Parathyroid adenoma (tissue), 2 donors: Measurements from ENCODE around the gene PLEKHA6.

Experiments
- H2AFZ ChIP-seq: fragments of 300-600 bp; sonication (generic); one replicate; pipeline ENCODE4 v1.7.0; 2017; ENCODE audit warnings: antibody characterized with exemption, mild to moderate bottlenecking
- H3K27ac ChIP-seq: fragments of 300-600 bp; sonication (generic); one replicate; pipeline ENCODE4 v1.7.0; 2017
- H3K27me3 ChIP-seq: fragments of 300-600 bp; sonication (generic); one replicate; pipeline ENCODE4 v1.7.0; 2017; ENCODE audit warnings: low read length; ENCODE audit not compliant: control insufficient read depth, insufficient read depth
- H3K36me3 ChIP-seq: fragments of 300-600 bp; sonication (generic); one replicate; pipeline ENCODE4 v1.7.0; 2017; ENCODE audit warnings: low read length; ENCODE audit not compliant: control insufficient read depth, insufficient read depth
- H3K4me1 ChIP-seq: fragments of 300-600 bp; sonication (generic); one replicate; pipeline ENCODE4 v1.7.0; 2017; ENCODE audit warnings: control low read depth
- H3K4me2 ChIP-seq: fragments of 300-600 bp; sonication (generic); one replicate; pipeline ENCODE4 v1.7.0; 2017; ENCODE audit warnings: low read length
- H3K4me3 ChIP-seq: fragments of 300-600 bp; sonication (generic); one replicate; pipeline ENCODE4 v1.7.0; 2017; ENCODE audit warnings: low read depth, low read length
- H3K79me2 ChIP-seq: fragments of 300-600 bp; sonication (generic); one replicate; pipeline ENCODE4 v1.7.0; 2017; ENCODE audit warnings: control low read depth
- H3K9ac ChIP-seq: fragments of 300-600 bp; sonication (generic); one replicate; pipeline ENCODE4 v1.7.0; 2017; ENCODE audit warnings: mild to moderate bottlenecking
- H3K9me3 ChIP-seq: fragments of 300-600 bp; sonication (generic); one replicate; pipeline ENCODE4 v1.7.0; 2017; ENCODE audit warnings: low read length; ENCODE audit not compliant: control insufficient read depth
- CTCF ChIP-seq: fragments of 300-600 bp; sonication (generic); IDR thresholded peaks from one replicate; pipeline ENCODE4 v1.7.0; 2017; ENCODE audit warnings: antibody characterized with exemption, mild to moderate bottlenecking
- donor health status: primary hyperparathyroidism.

Gene PLEKHA6

GRCh38 chr1:204180133-204180532 lies 179.6 kb downstream of the PLEKHA6 start:
- Histone ChIP-seq H3K4me2 (no peak overlapping the region), H3K9ac (no peak overlapping the region), H3K36me3 (no peaks in the 10 kb centered on the region), H3K27me3 (no peaks in the 10 kb centered on the region), H3K79me2 (no peaks in the 10 kb centered on the region), H3K27ac (no peak overlapping the region), H3K9me3 (no peaks in the 10 kb centered on the region), H2AFZ (no peak overlapping the region), H3K4me3 (no peak overlapping the region), H3K4me1 (no peaks in the 10 kb centered on the region)
- TF ChIP-seq CTCF, result no peak

GRCh38 chr1:204178487-204179281 lies 181.0 kb downstream of the PLEKHA6 start:
- H3K9ac ChIP-seq, result no peak overlapping the region
- H3K36me3 ChIP-seq, result no peaks in the 10 kb centered on the region
- no peak overlapping the region for H3K4me2 ChIP-seq
- H3K79me2 ChIP-seq, result no peaks in the 10 kb centered on the region
- TF ChIP-seq CTCF, result no peak
- H3K4me1 ChIP-seq, result no peaks in the 10 kb centered on the region
- no peak overlapping the region for H3K27ac ChIP-seq
- no peaks in the 10 kb centered on the region for H3K27me3 ChIP-seq
- no peak overlapping the region for H3K4me3 ChIP-seq
- no peak overlapping the region for H2AFZ ChIP-seq
- H3K9me3 ChIP-seq, result no peaks in the 10 kb centered on the region

GRCh38 chr1:204177133-204177532 lies 182.6 kb downstream of the PLEKHA6 start:
- Histone ChIP-seq H3K79me2 (no peaks in the 10 kb centered on the region), H3K4me3 (no peak overlapping the region), H3K4me1 (no peaks in the 10 kb centered on the region), H3K9ac (no peak overlapping the region), H3K27me3 (no peaks in the 10 kb centered on the region), H2AFZ (no peak overlapping the region), H3K9me3 (no peaks in the 10 kb centered on the region), H3K36me3 (no peaks in the 10 kb centered on the region), H3K4me2 (no peak overlapping the region), H3K27ac (no peak overlapping the region)
- no peak for TF ChIP-seq CTCF

GRCh38 chr1:204176049-204176448 lies 183.7 kb downstream of the PLEKHA6 start:
- Histone ChIP-seq H3K4me1 (no peaks in the 10 kb centered on the region), H3K4me2 (no peak overlapping the region), H3K9me3 (no peaks in the 10 kb centered on the region), H3K36me3 (no peaks in the 10 kb centered on the region), H3K4me3 (no peak overlapping the region), H3K27ac (no peak overlapping the region), H3K9ac (no peak overlapping the region), H3K79me2 (no peaks in the 10 kb centered on the region), H3K27me3 (no peaks in the 10 kb centered on the region), H2AFZ (no peak overlapping the region)
- no peak for TF ChIP-seq CTCF

GRCh38 chr1:204174958-204175357 lies 184.8 kb downstream of the PLEKHA6 start:
- TF ChIP-seq CTCF, result no peak

More at GRCh38 chr1:204174958-204175357, 184.8 kb downstream of the PLEKHA6 start:
- no peaks in the 10 kb centered on the region for H3K27me3 ChIP-seq
- no peak overlapping the region for H3K4me3 ChIP-seq
- H3K27ac ChIP-seq, result no peak overlapping the region
- H3K79me2 ChIP-seq, result no peaks in the 10 kb centered on the region
- H2AFZ ChIP-seq, result no peak overlapping the region
- no peaks in the 10 kb centered on the region for H3K36me3 ChIP-seq
- H3K9ac ChIP-seq, result no peak overlapping the region
- H3K4me1 ChIP-seq, result no peaks in the 10 kb centered on the region
- no peaks in the 10 kb centered on the region for H3K9me3 ChIP-seq
- no peak overlapping the region for H3K4me2 ChIP-seq
